Stimulated activated CD4-positive, alpha-beta T cell treated with anti-CD3 and anti-CD28 coated beads, Interleukin-4, amount 100 ng/mL, for 1 hour (primary cell): ENCODE measurements around the gene DAPK1.
"Not testable (repeated sequence)": the region's sequence is repeated elsewhere in the genome, so short reads cannot be mapped to it uniquely, and the experiment has no call there.

Experiments used
- DNase-seq: peaks from one replicate; pipeline ENCODE4 v3.0.0-alpha.2; 2020

Gene DAPK1

GRCh38 chr9:87725356-87725899 is 227.8 kb downstream of the DAPK1 start:
- DNase-seq = no peak

DNA sequence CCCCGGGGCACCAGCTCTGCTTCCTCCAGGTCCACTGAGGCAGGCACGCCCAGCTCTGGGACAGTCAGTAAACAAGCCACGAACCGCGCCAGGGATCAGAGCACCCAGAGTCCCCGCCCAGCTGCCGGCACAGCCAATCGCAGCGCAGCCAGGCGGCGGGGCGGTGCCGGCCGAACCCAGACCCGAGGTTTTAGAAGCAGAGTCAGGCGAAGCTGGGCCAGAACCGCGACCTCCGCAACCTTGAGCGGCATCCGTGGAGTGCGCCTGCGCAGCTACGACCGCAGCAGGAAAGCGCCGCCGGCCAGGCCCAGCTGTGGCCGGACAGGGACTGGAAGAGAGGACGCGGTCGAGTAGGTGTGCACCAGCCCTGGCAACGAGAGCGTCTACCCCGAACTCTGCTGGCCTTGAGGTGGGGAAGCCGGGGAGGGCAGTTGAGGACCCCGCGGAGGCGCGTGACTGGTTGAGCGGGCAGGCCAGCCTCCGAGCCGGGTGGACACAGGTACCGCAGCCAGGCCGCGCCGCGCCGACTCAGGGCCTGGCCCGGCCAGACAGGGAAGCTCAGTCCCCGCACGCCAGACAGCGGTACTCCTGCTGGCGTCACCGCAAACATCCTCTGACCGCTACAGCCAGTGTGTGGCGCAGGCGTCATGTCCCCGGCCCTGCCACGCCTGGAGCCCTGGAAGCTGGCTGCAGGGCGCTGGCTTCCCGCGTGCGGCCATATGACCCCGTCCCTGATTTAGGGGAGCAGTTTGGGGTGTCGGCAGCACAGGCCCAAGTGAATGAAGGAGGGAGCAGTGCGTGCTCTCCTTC is 228.4 kb downstream of the DAPK1 start, which contains the start of gene CTSL:
TSS of gene CTSL (plus strand) at position 220 of the 810 bp plus-strand sequence. CDS start 1,485 bp downstream, outside the sequence.
- DNase-seq = peak; percentile 68

DNA sequence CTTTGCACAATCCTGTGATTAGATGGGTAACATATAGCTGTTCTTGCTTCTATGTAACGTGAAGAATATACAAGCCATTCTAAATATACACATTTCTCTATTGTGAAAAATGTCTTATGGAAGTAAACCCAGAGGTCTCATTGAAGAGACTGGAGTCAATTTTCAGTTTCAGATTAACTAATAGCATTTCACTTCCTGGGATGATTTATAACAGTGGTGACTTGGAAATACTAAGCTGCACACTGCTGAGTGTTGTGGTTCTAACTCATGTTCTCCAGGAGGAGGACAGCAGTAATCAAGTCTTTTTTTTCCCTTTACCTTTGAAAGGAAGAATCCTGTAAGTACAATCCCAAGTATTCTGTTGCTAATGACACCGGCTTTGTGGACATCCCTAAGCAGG is 231.6 kb downstream of the DAPK1 start:
- no peak for DNase-seq

DNA sequence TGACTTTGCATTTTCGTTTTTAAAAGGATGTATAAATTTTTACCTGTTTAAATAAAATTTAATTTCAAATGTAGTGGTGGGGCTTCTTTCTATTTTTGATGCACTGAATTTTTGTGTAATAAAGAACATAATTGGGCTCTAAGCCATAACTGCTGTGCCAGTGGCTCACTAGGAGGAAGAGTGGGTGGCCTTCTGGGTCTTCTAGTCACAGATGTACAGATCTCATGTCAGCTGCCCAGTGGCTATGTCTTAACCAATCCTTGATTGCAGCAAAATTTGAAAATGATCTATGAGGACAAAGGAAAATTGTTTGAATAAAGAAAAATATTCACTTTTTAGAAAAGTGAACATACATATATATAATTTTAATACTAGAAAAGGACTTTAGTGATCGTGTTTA is 233.7 kb downstream of the DAPK1 start:
- no peak for DNase-seq

DNA sequence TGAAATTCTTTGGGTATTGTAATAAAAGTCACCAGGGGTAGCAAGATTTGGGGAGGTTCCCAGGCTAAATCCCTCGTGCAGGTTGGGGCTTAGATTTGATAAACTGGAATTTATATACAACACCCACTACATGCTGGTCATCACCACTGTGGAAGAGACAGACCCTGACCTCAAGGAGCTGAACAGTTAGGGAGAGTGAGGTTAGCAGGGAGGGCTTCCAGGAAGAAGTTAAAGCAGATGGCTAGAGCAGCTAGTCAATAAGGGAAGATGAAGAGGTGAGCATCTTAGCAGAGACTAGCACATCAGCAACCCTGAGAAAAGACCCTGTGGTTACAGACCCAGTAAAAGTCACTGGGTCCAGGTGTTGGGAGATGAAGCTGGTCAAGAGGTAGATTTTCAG is 234.7 kb downstream of the DAPK1 start:
- no peak for DNase-seq

- DNase-seq = no peak
These were observed 235.1 kb downstream of the DAPK1 start for GRCh38 chr9:87732756-87733155.

DNA sequence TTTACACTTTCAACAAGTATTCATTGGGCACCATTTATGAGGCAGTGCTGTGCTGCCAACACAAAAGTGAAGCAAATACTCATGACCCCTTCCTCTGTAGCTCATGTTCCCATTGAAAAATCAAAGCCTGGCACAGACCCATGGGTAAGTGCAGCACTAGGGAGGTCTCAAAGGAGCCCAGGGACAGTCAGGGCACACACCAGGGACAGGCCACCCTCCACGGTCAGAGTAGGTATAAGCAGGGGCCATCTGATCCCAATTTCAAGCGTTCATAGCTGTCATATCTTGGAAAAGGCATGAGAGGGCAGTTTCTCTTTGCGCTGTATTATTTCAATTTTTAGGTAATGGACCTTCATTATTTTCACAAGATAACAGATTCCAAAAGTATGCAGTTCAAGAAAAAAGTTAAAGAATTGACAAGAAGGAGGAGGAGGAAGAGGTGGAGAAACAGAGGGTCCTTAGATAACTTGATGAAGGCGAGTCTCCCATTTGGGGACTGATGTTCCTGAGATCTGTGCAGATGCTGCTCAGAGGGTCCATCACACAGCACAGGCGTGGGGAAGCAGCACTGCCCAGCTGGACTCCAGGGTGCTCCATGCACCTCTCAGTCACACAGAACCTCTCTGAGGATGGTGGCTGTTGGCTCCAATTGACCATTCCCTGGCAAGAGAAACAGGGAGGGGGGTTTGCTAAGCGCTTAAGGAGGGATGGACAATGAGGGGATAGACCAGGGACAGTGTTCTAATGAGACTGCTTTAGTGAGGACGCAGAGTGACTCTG is 235.8 kb downstream of the DAPK1 start:
- no peak for DNase-seq

- DNase-seq = no peak
These were observed 236.4 kb downstream of the DAPK1 start for GRCh38 chr9:87734106-87734505.

DNA sequence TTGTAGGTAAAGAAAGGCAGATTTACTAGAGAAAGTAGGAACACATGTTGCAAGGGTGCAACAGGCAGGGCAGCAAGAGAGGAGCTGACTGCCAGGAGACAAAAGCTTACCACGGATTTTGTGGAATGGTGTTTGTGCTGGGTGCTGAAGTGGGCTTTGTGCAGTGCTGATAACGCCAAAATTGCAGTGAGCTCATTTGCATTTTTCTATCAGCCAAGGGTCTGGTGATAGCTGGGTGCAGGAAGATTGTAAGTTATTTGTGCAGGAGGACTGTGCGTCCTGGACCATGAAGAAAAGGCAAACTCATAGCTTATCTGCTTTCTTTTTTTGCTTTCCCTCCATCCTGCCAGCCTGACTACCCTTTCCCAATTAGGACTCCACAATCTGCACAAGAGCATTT is 241.9 kb downstream of the DAPK1 start:
- no peak for DNase-seq

DNA sequence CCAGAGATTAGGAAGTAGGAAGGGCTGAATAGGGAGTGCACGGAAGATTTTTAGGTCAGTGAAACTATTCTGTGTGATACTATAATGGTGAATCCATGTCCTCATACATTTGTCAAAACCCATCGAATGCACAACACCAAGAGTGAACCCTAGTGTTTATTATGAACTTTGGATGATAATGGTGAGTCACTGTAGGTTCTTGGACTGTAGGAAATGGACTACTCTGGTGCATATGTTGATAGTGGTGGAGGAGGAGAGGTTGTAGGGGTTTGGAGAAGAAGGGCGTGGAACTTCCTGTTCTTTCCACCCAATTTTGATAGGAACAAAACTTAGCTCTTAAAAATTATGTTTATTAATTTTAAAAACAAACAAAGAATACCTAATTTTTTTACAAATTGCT is 242.5 kb downstream of the DAPK1 start:
- DNase-seq = no peak

DNA sequence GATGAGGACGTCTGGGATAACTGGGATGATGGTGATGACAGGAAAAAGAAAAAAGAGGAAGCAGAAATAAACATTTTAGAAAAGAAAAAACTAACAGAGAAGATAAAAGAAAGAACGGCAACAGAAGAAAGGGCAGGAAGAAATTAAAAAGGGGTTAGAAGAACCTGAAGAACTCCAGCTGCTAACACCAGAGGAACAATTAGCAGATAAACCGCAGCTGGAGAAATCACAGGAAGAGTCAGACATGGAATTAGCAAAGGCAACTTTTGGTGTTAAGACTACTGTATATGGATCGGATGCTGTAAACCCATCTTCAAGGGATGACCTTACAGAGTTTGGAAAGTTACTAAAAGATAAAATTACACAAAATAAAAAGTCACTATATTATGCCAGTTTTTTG is 243.7 kb downstream of the DAPK1 start:
- DNase-seq = no peak

DNA sequence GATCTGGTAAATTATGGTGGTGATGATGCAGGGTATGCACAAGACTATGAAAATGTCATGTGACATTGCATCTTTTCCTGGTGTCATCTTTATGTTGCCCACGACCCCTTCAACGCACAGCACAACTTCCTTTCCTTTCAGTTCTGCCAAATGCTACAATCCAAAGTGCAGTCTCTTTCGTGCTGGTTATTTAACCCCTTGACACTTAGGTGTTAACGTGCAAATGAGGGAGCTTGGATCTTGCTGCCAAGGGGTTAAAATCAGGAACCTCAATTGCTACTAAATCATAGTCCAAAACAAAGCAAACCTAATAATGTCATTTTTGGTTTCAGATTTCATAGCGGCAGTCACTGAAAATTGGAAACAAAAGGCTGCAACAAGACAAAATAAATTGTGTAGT is 244.2 kb downstream of the DAPK1 start:
- no peak for DNase-seq

GRCh38 chr9:87742813-87743428 is 245.3 kb downstream of the DAPK1 start:
- no peak for DNase-seq

DNA sequence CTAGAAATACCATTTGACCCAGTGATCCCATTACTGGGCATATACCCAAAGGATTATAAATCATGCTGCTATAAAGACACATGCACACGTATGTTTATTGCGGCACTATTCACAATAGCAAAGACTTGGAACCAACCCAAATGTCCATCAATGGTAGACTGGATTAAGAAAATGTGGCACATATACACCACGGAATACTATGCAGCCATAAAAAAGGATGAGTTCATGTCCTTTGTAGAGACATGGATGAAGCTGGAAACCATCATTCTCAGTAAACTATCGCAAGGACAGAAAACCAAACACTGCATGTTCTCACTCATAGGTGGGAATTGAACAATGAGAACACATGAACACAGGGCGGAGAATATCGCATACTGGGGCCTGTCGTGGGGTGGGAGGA is 246.6 kb downstream of the DAPK1 start:
- not testable (repeated sequence) for DNase-seq

- no peak for DNase-seq
These were observed 248.5 kb downstream of the DAPK1 start for GRCh38 chr9:87746186-87746585.

DNA sequence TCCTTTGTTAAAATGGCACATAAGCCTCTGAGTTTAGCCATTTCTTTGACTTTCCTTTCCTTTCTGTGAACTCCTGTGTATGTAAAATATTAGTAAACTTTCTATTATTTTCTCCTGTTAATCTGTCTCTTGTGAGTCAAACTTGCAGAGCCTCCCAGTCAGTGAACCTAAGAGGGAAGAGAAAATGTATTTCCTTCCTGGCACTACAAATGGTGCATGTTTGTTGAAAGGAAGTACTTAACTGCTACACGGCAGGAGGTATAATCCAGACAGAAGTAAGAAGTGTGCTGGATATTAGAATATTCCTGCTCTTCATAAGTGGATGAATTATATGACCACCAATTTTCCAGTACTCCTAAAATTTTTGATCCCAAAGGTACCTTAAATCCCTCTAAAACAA is 251.2 kb downstream of the DAPK1 start:
- DNase-seq = no peak

GRCh38 chr9:87749335-87750035 is 251.8 kb downstream of the DAPK1 start:
- no peak for DNase-seq

- no peak for DNase-seq
These were observed 253.1 kb downstream of the DAPK1 start for GRCh38 chr9:87750726-87751125.

- DNase-seq = no peak
These were observed 253.8 kb downstream of the DAPK1 start for GRCh38 chr9:87751423-87751822.

- no peak for DNase-seq
These were observed 254.2 kb downstream of the DAPK1 start for GRCh38 chr9:87751868-87752267.

GRCh38 chr9:87753313-87753712 is 255.6 kb downstream of the DAPK1 start:
- DNase-seq = no peak
